ENCODE measurements around the gene COL23A1.
"Not testable (repeated sequence)": the region's sequence is repeated elsewhere in the genome, so short reads cannot be mapped to it uniquely, and the experiment has no call there.

COL23A1 gene

DNA sequence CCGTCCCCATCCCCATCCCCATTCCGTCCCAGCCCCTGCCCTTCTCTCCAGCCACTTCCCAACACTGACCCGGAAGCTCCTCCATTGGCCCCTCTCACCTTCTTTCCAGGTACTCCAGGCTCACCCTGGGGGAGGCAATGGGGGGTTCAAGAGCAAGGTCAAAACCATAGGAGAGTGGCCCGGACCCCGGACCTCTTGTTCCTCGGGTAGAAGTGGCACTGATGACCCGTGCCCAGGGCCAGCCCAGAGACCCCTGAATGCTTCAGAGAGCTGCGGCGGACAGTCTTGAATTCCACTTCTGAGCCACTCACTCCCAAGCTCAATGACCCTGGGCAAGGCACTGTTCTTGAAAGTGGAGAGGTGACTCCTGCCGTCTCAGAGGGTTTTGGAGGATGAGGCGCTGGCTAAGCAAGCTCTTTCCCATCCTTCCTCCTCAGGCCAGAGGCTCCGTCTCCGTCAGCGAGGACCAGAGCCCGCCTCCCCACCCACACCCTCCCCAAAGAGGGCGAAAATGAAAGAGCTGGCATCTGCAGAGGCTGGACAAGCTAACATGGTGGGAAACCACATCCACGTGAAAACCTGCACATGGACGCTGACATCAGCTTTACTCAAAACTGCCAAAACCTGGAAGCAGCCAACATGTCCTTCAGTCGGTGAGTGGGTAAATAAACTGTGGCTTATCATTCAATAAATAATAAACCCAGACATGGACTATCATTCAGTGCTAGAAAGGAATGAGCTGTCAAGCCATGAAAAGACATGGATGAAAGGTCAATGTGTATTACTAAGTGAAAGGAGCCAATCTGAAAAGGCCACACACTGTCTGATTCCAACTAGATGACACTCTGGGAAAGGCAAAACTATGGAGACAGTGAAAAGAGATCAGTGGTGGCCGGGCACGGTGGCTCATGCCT is 330.3 kb downstream of the COL23A1 start:
- H3K9ac ChIP-seq (ENCODE audit: low read depth, low read length), result no peak overlapping the region
- no peaks in the 10 kb centered on the region for H3K4me1 ChIP-seq (ENCODE audit: control insufficient read depth, insufficient read depth, low read length)
- no peak overlapping the region for H3K27ac ChIP-seq (ENCODE audit: low read depth, low read length)
- H3K27me3 ChIP-seq (ENCODE audit: control insufficient read depth, insufficient read depth, low read length), result no peaks in the 10 kb centered on the region
- no peak overlapping the region for H3K4me3 ChIP-seq (ENCODE audit: low read depth, low read length)
- H3K36me3 ChIP-seq (ENCODE audit: control insufficient read depth, insufficient read depth, low read length), result no peaks in the 10 kb centered on the region
- H3K9me3 ChIP-seq (ENCODE audit: control insufficient read depth, insufficient read depth, low read length), result no peaks in the 10 kb centered on the region

GRCh38 chr5:178257650-178258049 is 332.5 kb downstream of the COL23A1 start:
- Histone ChIP-seq H3K4me1 (ENCODE audit: control insufficient read depth, insufficient read depth, low read length) (no peaks in the 10 kb centered on the region), H3K9ac (ENCODE audit: low read depth, low read length) (no peak overlapping the region), H3K9me3 (ENCODE audit: control insufficient read depth, insufficient read depth, low read length) (no peaks in the 10 kb centered on the region), H3K27ac (ENCODE audit: low read depth, low read length) (no peak overlapping the region), H3K27me3 (ENCODE audit: control insufficient read depth, insufficient read depth, low read length) (no peaks in the 10 kb centered on the region), H3K36me3 (ENCODE audit: control insufficient read depth, insufficient read depth, low read length) (no peaks in the 10 kb centered on the region), H3K4me3 (ENCODE audit: low read depth, low read length) (no peak overlapping the region)

DNA sequence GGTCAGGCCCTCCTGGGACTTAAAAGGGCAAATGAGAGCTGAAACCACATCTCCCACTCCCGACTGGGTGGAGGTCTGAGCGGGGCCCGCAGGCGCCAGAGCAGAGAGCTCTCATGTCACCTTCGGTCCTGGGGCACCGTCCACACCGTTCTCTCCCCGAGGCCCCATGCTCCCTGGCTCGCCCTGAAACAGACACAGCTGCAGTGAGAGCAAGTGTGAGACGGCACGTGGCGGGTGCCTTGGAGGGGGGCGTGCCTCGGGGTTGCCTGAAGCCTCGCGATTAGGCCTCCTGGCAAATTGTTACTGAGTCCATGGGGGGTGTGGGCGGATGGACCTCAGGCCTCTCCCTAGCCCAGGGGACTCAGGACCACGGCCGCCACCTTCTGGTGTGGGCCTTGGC is 333.4 kb downstream of the COL23A1 start:
- Histone ChIP-seq H3K36me3 (ENCODE audit: control insufficient read depth, insufficient read depth, low read length) (no peaks in the 10 kb centered on the region), H3K4me3 (ENCODE audit: low read depth, low read length) (no peak overlapping the region), H3K4me1 (ENCODE audit: control insufficient read depth, insufficient read depth, low read length) (no peaks in the 10 kb centered on the region), H3K9ac (ENCODE audit: low read depth, low read length) (no peak overlapping the region), H3K9me3 (ENCODE audit: control insufficient read depth, insufficient read depth, low read length) (no peaks in the 10 kb centered on the region), H3K27ac (ENCODE audit: low read depth, low read length) (no peak overlapping the region), H3K27me3 (ENCODE audit: control insufficient read depth, insufficient read depth, low read length) (no peaks in the 10 kb centered on the region)

DNA sequence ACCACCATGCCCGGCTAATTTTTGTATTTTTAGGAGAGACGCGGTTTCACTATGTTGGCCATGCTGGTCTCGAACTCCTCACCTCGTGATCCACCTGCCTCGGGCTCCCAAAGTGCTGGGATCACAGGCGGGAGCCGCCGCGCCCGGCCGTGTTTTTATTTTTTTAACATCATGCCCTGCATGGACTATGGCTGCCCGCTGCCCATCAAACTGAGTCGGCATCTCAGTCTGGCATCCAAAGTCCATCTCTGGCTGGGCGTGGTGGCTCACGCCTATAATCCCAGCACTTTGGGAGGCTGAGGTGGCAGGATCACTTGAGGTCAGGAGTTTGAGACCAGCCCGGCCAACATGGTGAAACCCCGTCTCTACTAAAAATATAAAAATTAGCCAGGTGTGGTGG is 336.6 kb downstream of the COL23A1 start:
- not testable (repeated sequence) for H3K27ac ChIP-seq (ENCODE audit: low read depth, low read length); H3K4me1 ChIP-seq (ENCODE audit: control insufficient read depth, insufficient read depth, low read length); H3K9ac ChIP-seq (ENCODE audit: low read depth, low read length); H3K4me3 ChIP-seq (ENCODE audit: low read depth, low read length); H3K36me3 ChIP-seq (ENCODE audit: control insufficient read depth, insufficient read depth, low read length); H3K27me3 ChIP-seq (ENCODE audit: control insufficient read depth, insufficient read depth, low read length); H3K9me3 ChIP-seq (ENCODE audit: control insufficient read depth, insufficient read depth, low read length)

DNA sequence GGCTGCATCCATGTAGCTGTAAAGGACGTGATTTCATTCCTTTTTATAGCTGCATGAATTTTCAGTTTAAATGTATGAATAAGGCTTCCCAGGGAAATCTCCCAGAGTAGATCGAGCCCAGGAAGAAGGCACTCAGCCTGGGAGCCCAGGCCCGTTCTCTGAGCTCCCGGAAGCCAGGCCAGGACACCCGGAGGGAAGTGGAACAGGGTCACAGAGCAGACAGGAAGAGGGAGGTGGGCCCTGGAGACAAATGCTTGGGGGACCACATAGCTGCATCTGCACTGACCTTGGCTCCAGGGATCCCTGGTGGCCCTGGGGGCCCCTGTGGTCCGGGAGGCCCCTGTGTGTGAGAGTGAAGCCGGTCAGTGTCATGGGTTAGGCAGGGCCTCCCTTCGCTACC is 337.9 kb downstream of the COL23A1 start:
- H3K27me3 ChIP-seq (ENCODE audit: control insufficient read depth, insufficient read depth, low read length), result no peaks in the 10 kb centered on the region; the same call in 1 of the 2 replicates
- H3K4me3 ChIP-seq (ENCODE audit: low read depth, low read length), result no peak overlapping the region
- H3K36me3 ChIP-seq (ENCODE audit: control insufficient read depth, insufficient read depth, low read length), result no peaks in the 10 kb centered on the region
- no peak overlapping the region for H3K27ac ChIP-seq (ENCODE audit: low read depth, low read length)
- H3K9ac ChIP-seq (ENCODE audit: low read depth, low read length), result no peak overlapping the region
- no peaks in the 10 kb centered on the region for H3K9me3 ChIP-seq (ENCODE audit: control insufficient read depth, insufficient read depth, low read length)
- no peaks in the 10 kb centered on the region for H3K4me1 ChIP-seq (ENCODE audit: control insufficient read depth, insufficient read depth, low read length)

GRCh38 chr5:178250263-178250662 is 339.9 kb downstream of the COL23A1 start:
- H3K9me3 ChIP-seq (ENCODE audit: control insufficient read depth, insufficient read depth, low read length), result no peaks in the 10 kb centered on the region
- H3K4me3 ChIP-seq (ENCODE audit: low read depth, low read length), result no peak overlapping the region
- no peak overlapping the region for H3K27ac ChIP-seq (ENCODE audit: low read depth, low read length)
- H3K4me1 ChIP-seq (ENCODE audit: control insufficient read depth, insufficient read depth, low read length), result no peaks in the 10 kb centered on the region
- H3K27me3 ChIP-seq (ENCODE audit: control insufficient read depth, insufficient read depth, low read length), result no peaks in the 10 kb centered on the region; the same call in 1 of the 2 replicates
- H3K9ac ChIP-seq (ENCODE audit: low read depth, low read length), result no peak overlapping the region
- H3K36me3 ChIP-seq (ENCODE audit: control insufficient read depth, insufficient read depth, low read length), result no peaks in the 10 kb centered on the region

DNA sequence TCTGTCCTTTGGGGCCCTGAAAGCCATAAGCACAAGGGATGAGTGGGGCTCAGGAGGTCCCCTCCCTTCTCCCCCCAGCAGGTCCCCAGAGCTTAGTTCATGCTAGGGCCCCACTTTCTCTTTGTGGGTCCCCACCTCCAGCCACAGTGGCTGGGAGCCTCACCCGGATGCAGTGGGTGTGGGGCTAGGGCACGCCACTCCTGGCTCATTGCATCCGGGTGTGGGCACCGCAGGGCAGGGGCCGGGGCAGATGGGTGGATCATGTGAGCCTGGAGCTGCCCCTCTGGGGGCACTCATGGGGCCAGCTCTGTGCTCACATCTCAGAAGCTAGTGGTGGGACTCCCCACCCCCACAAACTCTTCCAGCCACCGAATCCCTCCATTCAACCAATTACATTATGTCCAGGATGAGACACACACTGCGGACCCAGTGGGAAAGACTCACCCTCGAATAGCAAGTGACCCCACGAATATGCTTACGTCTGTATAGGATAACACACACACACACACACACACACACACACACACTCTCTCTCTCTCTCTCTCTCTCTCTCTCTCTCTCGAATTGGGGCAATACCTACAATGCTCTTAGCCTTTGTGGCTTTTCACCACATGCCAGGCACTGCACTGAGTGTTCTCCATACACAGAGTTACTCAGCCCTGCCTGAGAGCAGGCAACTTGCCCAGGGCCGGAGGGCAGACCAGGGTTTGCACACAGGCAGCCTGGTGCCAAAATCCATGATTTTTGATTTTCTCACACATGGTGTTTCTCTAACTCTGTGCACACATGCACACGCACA is 340.8 kb downstream of the COL23A1 start:
- H3K4me1 ChIP-seq (ENCODE audit: control insufficient read depth, insufficient read depth, low read length), result no peaks in the 10 kb centered on the region
- H3K9me3 ChIP-seq (ENCODE audit: control insufficient read depth, insufficient read depth, low read length), result no peaks in the 10 kb centered on the region
- no peaks in the 10 kb centered on the region; the same call in 1 of the 2 replicates for H3K27me3 ChIP-seq (ENCODE audit: control insufficient read depth, insufficient read depth, low read length)
- H3K4me3 ChIP-seq (ENCODE audit: low read depth, low read length), result no peak overlapping the region
- no peak overlapping the region for H3K9ac ChIP-seq (ENCODE audit: low read depth, low read length)
- H3K36me3 ChIP-seq (ENCODE audit: control insufficient read depth, insufficient read depth, low read length), result no peaks in the 10 kb centered on the region
- H3K27ac ChIP-seq (ENCODE audit: low read depth, low read length), result no peak overlapping the region

GRCh38 chr5:178248750-178249149 is 341.4 kb downstream of the COL23A1 start:
- H3K9ac ChIP-seq (ENCODE audit: low read depth, low read length), result no peak overlapping the region
- H3K4me3 ChIP-seq (ENCODE audit: low read depth, low read length), result no peak overlapping the region
- no peaks in the 10 kb centered on the region for H3K4me1 ChIP-seq (ENCODE audit: control insufficient read depth, insufficient read depth, low read length)
- H3K36me3 ChIP-seq (ENCODE audit: control insufficient read depth, insufficient read depth, low read length), result no peaks in the 10 kb centered on the region
- no peaks in the 10 kb centered on the region; the same call in 1 of the 2 replicates for H3K27me3 ChIP-seq (ENCODE audit: control insufficient read depth, insufficient read depth, low read length)
- H3K9me3 ChIP-seq (ENCODE audit: control insufficient read depth, insufficient read depth, low read length), result no peaks in the 10 kb centered on the region
- H3K27ac ChIP-seq (ENCODE audit: low read depth, low read length), result no peak overlapping the region

DNA sequence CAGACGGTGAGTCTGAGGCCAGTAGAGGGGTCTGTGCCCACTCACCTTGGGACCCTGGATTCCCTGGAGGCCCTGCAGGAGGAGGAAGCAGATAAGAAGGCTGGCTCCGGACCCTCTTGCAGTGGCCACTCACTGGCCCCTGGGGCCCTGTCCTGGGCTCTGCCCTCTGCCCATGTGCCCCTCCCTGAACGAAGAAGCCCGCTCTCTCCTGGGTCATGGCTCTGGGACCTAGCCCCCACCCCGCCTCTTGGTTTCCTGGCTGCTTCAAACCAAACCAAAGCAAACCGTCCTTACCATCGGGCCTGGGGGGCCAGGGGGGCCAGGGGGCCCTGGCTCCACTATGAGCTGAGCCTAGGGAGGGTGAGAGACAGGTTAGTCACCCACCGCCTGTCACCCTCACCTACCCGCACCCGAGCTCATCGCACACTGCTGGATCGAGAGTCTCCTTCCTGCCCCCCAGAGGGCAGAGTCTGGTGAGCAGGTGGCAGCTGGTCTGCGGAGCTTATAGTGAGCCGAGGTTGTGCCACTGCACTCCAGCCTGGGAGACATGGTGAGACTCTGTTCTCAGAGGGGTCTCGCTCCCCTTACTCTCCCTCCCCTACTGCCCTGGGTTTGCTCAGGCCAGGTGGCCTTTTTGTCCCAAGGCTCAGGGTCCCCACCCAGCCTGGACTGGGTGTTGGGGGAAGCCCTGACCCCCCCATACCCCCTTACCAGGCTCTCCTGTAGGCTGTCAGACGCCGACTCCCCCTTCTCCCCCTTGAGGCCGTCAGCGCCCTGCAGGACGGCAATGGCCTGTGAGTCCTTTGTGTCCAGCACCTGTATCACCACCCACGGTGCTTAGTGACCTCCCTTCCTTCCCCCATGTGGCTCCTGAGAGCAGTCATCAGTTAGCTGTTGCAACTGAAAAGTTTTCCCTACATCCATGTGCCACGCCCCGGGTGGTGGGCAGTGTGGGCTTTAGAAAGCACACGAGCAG is 342.4 kb downstream of the COL23A1 start:
- Histone ChIP-seq H3K36me3 (ENCODE audit: control insufficient read depth, insufficient read depth, low read length) (no peaks in the 10 kb centered on the region), H3K9me3 (ENCODE audit: control insufficient read depth, insufficient read depth, low read length) (no peaks in the 10 kb centered on the region), H3K9ac (ENCODE audit: low read depth, low read length) (no peak overlapping the region), H3K27me3 (ENCODE audit: control insufficient read depth, insufficient read depth, low read length) (no peaks in the 10 kb centered on the region; the same call in 1 of the 2 replicates), H3K27ac (ENCODE audit: low read depth, low read length) (no peak overlapping the region), H3K4me1 (ENCODE audit: control insufficient read depth, insufficient read depth, low read length) (no peaks in the 10 kb centered on the region), H3K4me3 (ENCODE audit: low read depth, low read length) (no peak overlapping the region)

GRCh38 chr5:178246624-178247279 is 343.4 kb downstream of the COL23A1 start:
- Histone ChIP-seq H3K9ac (ENCODE audit: low read depth, low read length) (no peak overlapping the region), H3K36me3 (ENCODE audit: control insufficient read depth, insufficient read depth, low read length) (no peaks in the 10 kb centered on the region), H3K27ac (ENCODE audit: low read depth, low read length) (no peak overlapping the region), H3K9me3 (ENCODE audit: control insufficient read depth, insufficient read depth, low read length) (no peaks in the 10 kb centered on the region), H3K27me3 (ENCODE audit: control insufficient read depth, insufficient read depth, low read length) (no peaks in the 10 kb centered on the region; the same call in 1 of the 2 replicates), H3K4me3 (ENCODE audit: low read depth, low read length) (no peak overlapping the region), H3K4me1 (ENCODE audit: control insufficient read depth, insufficient read depth, low read length) (no peaks in the 10 kb centered on the region)

All from HUES48 (cell line).